Liver (tissue), 3 donors: Measurements from ENCODE around the gene CCDC40.

Experiments
- FOXA1 ChIP-seq: IDR thresholded peaks from 2 replicates; pipeline ENCODE4 v1.6.1; 2016; ENCODE audit warnings: antibody characterized with exemption
- GABPA ChIP-seq, 2 donors: IDR thresholded peaks in 1 of 2; conservative IDR thresholded peaks in 1 of 2; 2 replicates each; pipeline ENCODE4 v1.6.1; 2016; ENCODE audit warnings: antibody characterized with exemption in 2 of 2, mild to moderate bottlenecking in 1 of 2, moderate library complexity in 1 of 2
- JUND ChIP-seq, 2 donors: IDR thresholded peaks; 2 replicates each; pipeline ENCODE4 v1.6.1; 2016; ENCODE audit warnings: antibody characterized with exemption in 2 of 2
- NR2F2 ChIP-seq: IDR thresholded peaks from 2 replicates; pipeline ENCODE4 v1.6.1; 2016; ENCODE audit warnings: antibody characterized with exemption
- RAD21 ChIP-seq, 2 donors: IDR thresholded peaks; 2 replicates each; pipeline ENCODE4 v1.6.1; 2016; ENCODE audit warnings: antibody characterized with exemption in 2 of 2, mild to moderate bottlenecking in 2 of 2
- REST ChIP-seq: IDR thresholded peaks from 2 replicates; pipeline ENCODE4 v1.6.1; 2016; ENCODE audit warnings: antibody characterized with exemption, mild to moderate bottlenecking
- SP1 ChIP-seq: IDR thresholded peaks from 2 replicates; pipeline ENCODE4 v1.6.1; 2018; ENCODE audit warnings: antibody characterized with exemption, mild to moderate bottlenecking
- TAF1 ChIP-seq: conservative IDR thresholded peaks from 2 replicates; pipeline ENCODE4 v1.6.1; 2016; ENCODE audit warnings: antibody characterized with exemption, mild to moderate bottlenecking
- YY1 ChIP-seq: IDR thresholded peaks from 2 replicates; pipeline ENCODE4 v1.6.1; 2016; ENCODE audit warnings: antibody characterized with exemption, mild to moderate bottlenecking
- TF ChIP-seq, protein P1 (sequence below): fragments of 150-350 bp; IDR thresholded peaks from 2 replicates; pipeline ENCODE4 v1.5.1; 2017; ENCODE audit warnings: improper control_type of control experiment, low read depth, low read length; ENCODE audit not compliant: missing input control
- TF ChIP-seq, protein P2 (sequence below): IDR thresholded peaks from 2 replicates; pipeline ENCODE4 v1.6.1; 2016; ENCODE audit warnings: antibody characterized with exemption
- TF ChIP-seq, protein P3 (sequence below): IDR thresholded peaks from 2 replicates; pipeline ENCODE4 v1.6.1; 2016; ENCODE audit warnings: antibody characterized with exemption
- donor health status: healthy.
- donor health status: healthy.

- TF ChIP-seq, protein P1, sequence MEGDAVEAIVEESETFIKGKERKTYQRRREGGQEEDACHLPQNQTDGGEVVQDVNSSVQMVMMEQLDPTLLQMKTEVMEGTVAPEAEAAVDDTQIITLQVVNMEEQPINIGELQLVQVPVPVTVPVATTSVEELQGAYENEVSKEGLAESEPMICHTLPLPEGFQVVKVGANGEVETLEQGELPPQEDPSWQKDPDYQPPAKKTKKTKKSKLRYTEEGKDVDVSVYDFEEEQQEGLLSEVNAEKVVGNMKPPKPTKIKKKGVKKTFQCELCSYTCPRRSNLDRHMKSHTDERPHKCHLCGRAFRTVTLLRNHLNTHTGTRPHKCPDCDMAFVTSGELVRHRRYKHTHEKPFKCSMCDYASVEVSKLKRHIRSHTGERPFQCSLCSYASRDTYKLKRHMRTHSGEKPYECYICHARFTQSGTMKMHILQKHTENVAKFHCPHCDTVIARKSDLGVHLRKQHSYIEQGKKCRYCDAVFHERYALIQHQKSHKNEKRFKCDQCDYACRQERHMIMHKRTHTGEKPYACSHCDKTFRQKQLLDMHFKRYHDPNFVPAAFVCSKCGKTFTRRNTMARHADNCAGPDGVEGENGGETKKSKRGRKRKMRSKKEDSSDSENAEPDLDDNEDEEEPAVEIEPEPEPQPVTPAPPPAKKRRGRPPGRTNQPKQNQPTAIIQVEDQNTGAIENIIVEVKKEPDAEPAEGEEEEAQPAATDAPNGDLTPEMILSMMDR = no peak
- TF ChIP-seq JUND (IDR thresholded peaks at IDR 0.05) (peak in 1 of 2 donors; percentile 47), YY1 (peak; percentile 62), SP1 (peak; percentile 73), NR2F2 (peak; percentile 69), REST (peak; percentile 61), RAD21 (IDR thresholded peaks at IDR 0.05) (peak; percentile 10 to 31), TAF1 (no peak), FOXA1 (no peak), GABPA (IDR thresholded peaks at IDR 0.05 in 1 of 2, conservative IDR thresholded peaks at IDR 0.05 in 1 of 2) (no peak)
- TF ChIP-seq, protein P2, sequence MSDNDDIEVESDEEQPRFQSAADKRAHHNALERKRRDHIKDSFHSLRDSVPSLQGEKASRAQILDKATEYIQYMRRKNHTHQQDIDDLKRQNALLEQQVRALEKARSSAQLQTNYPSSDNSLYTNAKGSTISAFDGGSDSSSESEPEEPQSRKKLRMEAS = peak; percentile 70
- TF ChIP-seq, protein P3, sequence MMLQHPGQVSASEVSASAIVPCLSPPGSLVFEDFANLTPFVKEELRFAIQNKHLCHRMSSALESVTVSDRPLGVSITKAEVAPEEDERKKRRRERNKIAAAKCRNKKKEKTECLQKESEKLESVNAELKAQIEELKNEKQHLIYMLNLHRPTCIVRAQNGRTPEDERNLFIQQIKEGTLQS = no peak
Observed at GRCh38 chr17:80071116-80071841, 34.8 kb downstream of the CCDC40 start.
